Measurements from ENCODE around the gene PDCD11.
"Not testable (repeated sequence)": the region's sequence is repeated elsewhere in the genome, so short reads cannot be mapped to it uniquely, and the experiment has no call there.

Gene PDCD11

DNA sequence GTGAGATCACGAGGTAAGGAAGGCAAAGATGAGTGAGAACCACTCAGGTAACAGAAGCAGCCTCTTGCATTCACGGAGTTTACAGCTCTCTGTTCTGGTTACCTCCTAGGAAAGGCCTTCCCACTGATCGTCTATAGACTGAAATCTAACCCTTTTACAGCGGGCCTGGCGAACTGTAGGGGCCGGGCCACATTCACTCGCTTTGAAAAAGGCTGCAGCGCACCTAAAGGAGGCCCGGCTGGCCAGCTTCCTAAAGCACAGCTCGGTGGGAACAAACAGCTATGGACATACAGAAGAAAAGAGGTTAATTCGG is 716 bp upstream of the PDCD11 start:
- Histone ChIP-seq H3K36me3 (ENCODE audit: insufficient read depth, low read length) (peaks cover 30% of the 10 kb centered on the region), H3K9me3 (ENCODE audit: control insufficient read depth, insufficient read depth, low read length) (no peaks in the 10 kb centered on the region), H3K4me1 (ENCODE audit: insufficient read depth, low read length) (peaks cover 4% of the 10 kb centered on the region), H3K9ac (ENCODE audit: low read depth, low read length) (peak overlapping the region; percentile 97)

DNA sequence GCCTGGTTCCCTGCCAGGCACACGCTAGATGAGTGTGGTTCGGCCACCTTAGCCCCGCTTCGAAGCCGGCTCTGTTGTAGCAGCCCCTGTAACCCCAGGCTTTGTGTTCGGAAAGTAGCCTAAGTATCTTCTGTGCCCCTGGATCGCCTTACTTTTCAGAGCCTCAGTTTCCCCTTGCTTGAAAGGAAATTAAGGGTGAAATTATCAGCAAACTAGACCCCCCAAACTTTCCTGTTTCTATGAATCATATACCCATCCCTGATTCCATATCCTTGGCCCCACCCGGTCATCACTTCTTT is 312 bp downstream of the PDCD11 start:
- Histone ChIP-seq H3K9me3 (ENCODE audit: control insufficient read depth, insufficient read depth, low read length) (no peaks in the 10 kb centered on the region), H3K4me1 (ENCODE audit: insufficient read depth, low read length) (peaks cover 4% of the 10 kb centered on the region), H3K36me3 (ENCODE audit: insufficient read depth, low read length) (peaks cover 29% of the 10 kb centered on the region), H3K9ac (ENCODE audit: low read depth, low read length) (peak overlapping the region; percentile 97)

- Histone ChIP-seq H3K9ac (ENCODE audit: low read depth, low read length) (peak overlapping the region; percentile 97), H3K9me3 (ENCODE audit: control insufficient read depth, insufficient read depth, low read length) (no peaks in the 10 kb centered on the region), H3K36me3 (ENCODE audit: insufficient read depth, low read length) (peaks cover 28% of the 10 kb centered on the region), H3K4me1 (ENCODE audit: insufficient read depth, low read length) (peaks cover 4% of the 10 kb centered on the region)
These were observed 882 bp downstream of the PDCD11 start for GRCh38 chr10:103397191-103397825.

DNA sequence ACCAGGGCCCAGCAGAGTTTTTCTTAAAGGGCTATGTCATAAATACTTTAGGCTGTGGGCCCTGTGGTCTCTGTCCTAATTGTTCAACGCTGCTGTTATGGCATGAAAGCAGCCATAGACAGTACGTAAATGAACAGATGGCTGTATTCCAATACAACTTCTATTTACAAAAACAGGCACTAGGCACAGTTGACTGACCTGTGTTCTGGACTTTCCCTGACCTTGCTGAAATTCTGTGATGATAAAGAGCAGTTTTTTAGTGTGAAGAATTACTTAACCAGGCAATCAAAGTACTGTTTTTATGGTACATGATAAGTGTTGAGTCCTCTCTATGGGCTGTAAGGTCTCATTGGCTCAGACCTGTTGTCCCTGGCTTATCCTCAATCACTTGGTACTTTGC is 17.1 kb downstream of the PDCD11 start:
- peaks cover 66% of the 10 kb centered on the region for H3K36me3 ChIP-seq (ENCODE audit: insufficient read depth, low read length)
- no peak overlapping the region for H3K9ac ChIP-seq (ENCODE audit: low read depth, low read length)
- no peaks in the 10 kb centered on the region for H3K9me3 ChIP-seq (ENCODE audit: control insufficient read depth, insufficient read depth, low read length)
- no peaks in the 10 kb centered on the region for H3K4me1 ChIP-seq (ENCODE audit: insufficient read depth, low read length)

GRCh38 chr10:103415581-103415980 is 19.2 kb downstream of the PDCD11 start:
- Histone ChIP-seq H3K36me3 (ENCODE audit: insufficient read depth, low read length) (peaks cover 68% of the 10 kb centered on the region), H3K9ac (ENCODE audit: low read depth, low read length) (no peak overlapping the region), H3K9me3 (ENCODE audit: control insufficient read depth, insufficient read depth, low read length) (no peaks in the 10 kb centered on the region), H3K4me1 (ENCODE audit: insufficient read depth, low read length) (no peaks in the 10 kb centered on the region)

DNA sequence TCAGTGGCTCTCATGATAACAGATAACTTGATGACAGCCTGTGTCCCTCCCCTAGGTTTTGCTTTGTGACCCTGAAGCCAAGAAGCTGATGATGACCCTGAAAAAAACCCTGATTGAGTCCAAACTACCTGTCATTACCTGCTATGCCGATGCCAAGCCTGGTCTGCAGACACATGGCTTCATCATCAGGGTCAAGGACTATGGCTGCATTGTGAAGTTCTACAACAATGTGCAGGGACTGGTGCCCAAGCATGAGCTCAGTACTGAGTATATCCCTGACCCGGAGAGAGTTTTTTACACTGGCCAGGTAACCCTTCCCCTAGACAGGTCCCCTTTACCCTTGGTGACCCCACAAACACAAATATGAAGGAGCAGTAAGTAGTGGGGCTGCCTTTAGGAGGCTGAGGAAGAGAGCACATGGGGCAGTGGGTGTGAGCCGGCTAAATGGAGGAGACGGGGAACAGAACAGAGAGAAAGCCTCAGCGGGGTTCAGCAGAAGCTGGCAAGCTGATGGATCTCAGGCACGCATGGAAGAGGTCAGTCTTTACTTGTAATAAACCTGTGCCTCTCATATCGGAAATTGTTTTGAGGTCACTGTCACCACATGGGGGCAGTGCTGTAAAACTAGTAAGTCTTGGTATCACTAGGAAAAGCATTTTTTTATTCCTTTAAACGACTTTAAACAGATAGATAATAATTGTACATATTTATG is 20.2 kb downstream of the PDCD11 start:
- Histone ChIP-seq H3K9ac (ENCODE audit: low read depth, low read length) (no peak overlapping the region), H3K36me3 (ENCODE audit: insufficient read depth, low read length) (peaks cover 65% of the 10 kb centered on the region), H3K4me1 (ENCODE audit: insufficient read depth, low read length) (no peaks in the 10 kb centered on the region), H3K9me3 (ENCODE audit: control insufficient read depth, insufficient read depth, low read length) (no peaks in the 10 kb centered on the region)

DNA sequence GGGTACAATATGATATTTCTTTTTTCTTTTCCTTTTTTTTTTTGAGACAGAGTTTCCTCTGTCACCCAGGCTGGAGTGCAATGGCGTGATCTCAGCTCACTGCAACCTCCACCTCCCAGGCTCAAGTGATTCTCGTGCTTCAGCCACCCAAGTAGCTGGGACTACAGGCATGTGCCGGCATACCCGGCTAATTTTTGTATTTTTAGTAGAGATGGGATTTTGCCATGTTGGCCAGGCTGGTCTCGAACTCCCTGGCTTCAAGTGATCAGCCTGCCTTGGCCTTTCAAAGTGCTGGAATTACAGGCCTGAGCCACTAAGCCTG is 20.7 kb downstream of the PDCD11 start:
- H3K4me1 ChIP-seq (ENCODE audit: insufficient read depth, low read length); H3K9me3 ChIP-seq (ENCODE audit: control insufficient read depth, insufficient read depth, low read length); H3K9ac ChIP-seq (ENCODE audit: low read depth, low read length): not testable (repeated sequence)
- H3K36me3 ChIP-seq (ENCODE audit: insufficient read depth, low read length): peaks cover 63% of the 10 kb centered on the region

- Histone ChIP-seq H3K9me3 (ENCODE audit: control insufficient read depth, insufficient read depth, low read length) (no peaks in the 10 kb centered on the region), H3K9ac (ENCODE audit: low read depth, low read length) (no peak overlapping the region), H3K4me1 (ENCODE audit: insufficient read depth, low read length) (no peaks in the 10 kb centered on the region), H3K36me3 (ENCODE audit: insufficient read depth, low read length) (peaks cover 66% of the 10 kb centered on the region)
These were observed 21.2 kb downstream of the PDCD11 start for GRCh38 chr10:103417601-103418000.

GRCh38 chr10:103419101-103419500 is 22.7 kb downstream of the PDCD11 start:
- Histone ChIP-seq H3K4me1 (ENCODE audit: insufficient read depth, low read length) (no peaks in the 10 kb centered on the region), H3K9ac (ENCODE audit: low read depth, low read length) (no peak overlapping the region), H3K36me3 (ENCODE audit: insufficient read depth, low read length) (peaks cover 60% of the 10 kb centered on the region), H3K9me3 (ENCODE audit: control insufficient read depth, insufficient read depth, low read length) (no peaks in the 10 kb centered on the region)

DNA sequence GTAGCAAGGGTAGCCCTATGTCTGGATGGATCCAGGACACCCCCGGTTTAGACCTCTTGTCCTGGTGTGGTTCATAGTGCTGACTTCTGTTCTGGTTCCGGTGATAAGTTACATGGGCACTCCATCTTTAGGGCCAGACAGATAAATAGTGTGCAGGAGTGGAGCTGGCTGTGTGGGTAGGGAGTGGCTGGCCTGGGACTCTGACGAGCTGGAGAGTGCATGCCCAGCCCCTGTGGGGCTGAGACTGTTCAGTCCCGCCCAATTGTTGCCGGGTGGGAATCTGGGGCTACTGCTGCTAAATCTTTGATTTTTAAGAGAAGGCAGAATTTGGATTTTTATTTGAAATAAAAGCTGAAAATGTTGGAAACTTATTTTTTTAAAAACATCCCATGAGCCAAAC is 27.3 kb downstream of the PDCD11 start:
- Histone ChIP-seq H3K36me3 (ENCODE audit: insufficient read depth, low read length) (peaks cover 39% of the 10 kb centered on the region), H3K9ac (ENCODE audit: low read depth, low read length) (no peak overlapping the region), H3K4me1 (ENCODE audit: insufficient read depth, low read length) (no peaks in the 10 kb centered on the region), H3K9me3 (ENCODE audit: control insufficient read depth, insufficient read depth, low read length) (no peaks in the 10 kb centered on the region)

- Histone ChIP-seq H3K4me1 (ENCODE audit: insufficient read depth, low read length) (no peaks in the 10 kb centered on the region), H3K36me3 (ENCODE audit: insufficient read depth, low read length) (peaks cover 38% of the 10 kb centered on the region), H3K9me3 (ENCODE audit: control insufficient read depth, insufficient read depth, low read length) (no peaks in the 10 kb centered on the region), H3K9ac (ENCODE audit: low read depth, low read length) (no peak overlapping the region)
These were observed 31.4 kb downstream of the PDCD11 start for GRCh38 chr10:103427866-103428265.

- peaks cover 40% of the 10 kb centered on the region for H3K36me3 ChIP-seq (ENCODE audit: insufficient read depth, low read length)
- H3K9me3 ChIP-seq (ENCODE audit: control insufficient read depth, insufficient read depth, low read length): no peaks in the 10 kb centered on the region
- no peaks in the 10 kb centered on the region for H3K4me1 ChIP-seq (ENCODE audit: insufficient read depth, low read length)
- H3K9ac ChIP-seq (ENCODE audit: low read depth, low read length): no peak overlapping the region
These were observed 32.7 kb downstream of the PDCD11 start for GRCh38 chr10:103428989-103429643.

DNA sequence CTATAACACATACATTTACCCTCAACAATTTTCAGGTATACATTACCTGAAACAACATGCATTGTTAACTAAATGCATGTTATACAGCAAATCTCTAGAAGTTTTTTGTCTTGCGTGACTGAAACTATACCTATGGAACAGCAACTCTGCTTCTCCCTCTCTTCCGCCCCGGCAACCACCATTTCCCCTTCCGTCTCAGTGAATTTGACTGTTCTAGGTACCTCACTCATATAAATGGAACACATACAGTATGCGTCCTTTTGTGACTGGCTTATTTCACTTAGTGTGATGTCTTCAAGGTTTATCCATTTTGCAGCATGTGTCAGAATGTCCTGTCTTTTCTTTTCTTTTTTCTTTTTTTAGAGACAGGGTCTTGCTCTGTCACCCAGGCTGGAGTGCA is 33.2 kb downstream of the PDCD11 start:
- H3K9ac ChIP-seq (ENCODE audit: low read depth, low read length): no peak overlapping the region
- H3K9me3 ChIP-seq (ENCODE audit: control insufficient read depth, insufficient read depth, low read length): no peaks in the 10 kb centered on the region
- H3K4me1 ChIP-seq (ENCODE audit: insufficient read depth, low read length): no peaks in the 10 kb centered on the region
- peaks cover 37% of the 10 kb centered on the region for H3K36me3 ChIP-seq (ENCODE audit: insufficient read depth, low read length)

DNA sequence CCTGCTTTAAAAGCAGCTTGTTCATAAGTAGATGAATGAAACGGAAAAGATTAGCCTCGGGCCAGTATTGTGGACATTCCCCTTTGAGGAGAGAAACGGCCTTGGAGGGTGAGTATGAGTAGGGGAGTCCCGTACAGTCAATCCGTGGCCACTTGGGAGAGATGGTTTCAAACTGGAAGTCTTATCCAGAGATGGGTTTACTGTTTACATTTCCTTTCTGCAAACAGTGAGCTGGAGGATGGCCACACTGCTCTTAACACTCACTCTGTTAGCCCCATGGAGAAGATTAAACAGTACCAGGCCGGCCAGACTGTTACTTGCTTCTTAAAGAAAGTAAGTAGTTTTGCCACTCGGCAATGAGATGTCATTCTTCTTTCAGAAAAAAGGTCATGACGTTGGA is 35.5 kb downstream of the PDCD11 start:
- no peaks in the 10 kb centered on the region for H3K9me3 ChIP-seq (ENCODE audit: control insufficient read depth, insufficient read depth, low read length)
- no peaks in the 10 kb centered on the region for H3K4me1 ChIP-seq (ENCODE audit: insufficient read depth, low read length)
- no peak overlapping the region for H3K9ac ChIP-seq (ENCODE audit: low read depth, low read length)
- peaks cover 45% of the 10 kb centered on the region for H3K36me3 ChIP-seq (ENCODE audit: insufficient read depth, low read length)

- Histone ChIP-seq H3K9ac (ENCODE audit: low read depth, low read length) (no peak overlapping the region), H3K36me3 (ENCODE audit: insufficient read depth, low read length) (peaks cover 49% of the 10 kb centered on the region), H3K9me3 (ENCODE audit: control insufficient read depth, insufficient read depth, low read length) (no peaks in the 10 kb centered on the region), H3K4me1 (ENCODE audit: insufficient read depth, low read length) (no peaks in the 10 kb centered on the region)
These were observed 37.4 kb downstream of the PDCD11 start for GRCh38 chr10:103433858-103434257.
